ENCODE measurements around the gene AIRE. TPM values are rescaled to one million over a fixed set of nuclear protein-coding genes. Genes with fewer than 3 reads are reported as not detected.

Gene AIRE
- total RNA-seq, 1 donor from 2014 or later = not detected

- intact Hi-C loops (cut with micrococcal nuclease) = loop anchor here (2.0 to 10.0 kb wide), 3 partner anchors 151 to 489 kb away; partner anchors contain the start of gene LRRC3
- Mint-ChIP-seq H3K4me3 (peak overlapping the region; percentile 75), H3K4me1 (peaks cover 53% of the 10 kb centered on the region), H3K9me3 (no peaks in the 10 kb centered on the region), H3K27ac (peak overlapping the region; percentile 72), H3K27me3 (no peaks in the 10 kb centered on the region), H3K36me3 (ENCODE audit: low read depth) (peaks cover 20% of the 10 kb centered on the region)
- no peak for DNase-seq
- no peak for TF ChIP-seq CTCF (IDR thresholded peaks at IDR 0.05)
- no peak for ATAC-seq (ENCODE audit: low read depth)
- ChIA-PET CTCF (no interaction called here), POLR2A (interaction anchor here (0.6 to 1.4 kb wide), 3 partner anchors 12 to 42 kb away, joined by 3 to 8 read pairs (median 4); partner anchors contain the start of gene CFAP410)
Observed at GRCh38 chr21:44303490-44303981, 17.9 kb downstream of the AIRE start.

- DNase-seq (no peak), ATAC-seq (ENCODE audit: low read depth) (no peak)
- Mint-ChIP-seq H3K9me3 (no peaks in the 10 kb centered on the region), H3K4me1 (peaks cover 49% of the 10 kb centered on the region), H3K27ac (peak overlapping the region; percentile 72), H3K4me3 (no peak overlapping the region), H3K27me3 (no peaks in the 10 kb centered on the region), H3K36me3 (ENCODE audit: low read depth) (peaks cover 23% of the 10 kb centered on the region)
- TF ChIP-seq CTCF (IDR thresholded peaks at IDR 0.05) = no peak
- POLR2A ChIA-PET = interaction anchor here (0.6 kb wide), 1 partner anchor 42 kb away, joined by 3 read pairs; no protein-coding TSS in a partner anchor
- intact Hi-C loops (cut with micrococcal nuclease) = loop anchor here (10.0 kb wide), 2 partner anchors 151 to 489 kb away; partner anchors contain the start of gene LRRC3
- CTCF ChIA-PET = no interaction called here
Observed at GRCh38 chr21:44304011-44304616, 18.4 kb downstream of the AIRE start.

GRCh38 chr21:44304877-44305293, 19.2 kb downstream of the AIRE start:
- Mint-ChIP-seq H3K9me3 (no peaks in the 10 kb centered on the region), H3K27ac (peak overlapping the region; percentile 75)
- CTCF ChIA-PET = no interaction called here

GRCh38 chr21:44305691-44306090, 20.0 kb downstream of the AIRE start:
- POLR2A ChIA-PET = no interaction called here
- H3K4me1 Mint-ChIP-seq = peaks cover 43% of the 10 kb centered on the region
- intact Hi-C loops (cut with micrococcal nuclease) = loop anchor here (10.0 kb wide), 2 partner anchors 149 to 491 kb away; partner anchors contain the start of gene LRRC3
- TF ChIP-seq CTCF (IDR thresholded peaks at IDR 0.05) = no peak
- ATAC-seq (ENCODE audit: low read depth) = no peak
- H3K27ac Mint-ChIP-seq = no peak overlapping the region
- no peaks in the 10 kb centered on the region for H3K9me3 Mint-ChIP-seq
- H3K36me3 Mint-ChIP-seq (ENCODE audit: low read depth) = peaks cover 27% of the 10 kb centered on the region
- CTCF ChIA-PET = no interaction called here
- no peak overlapping the region for H3K4me3 Mint-ChIP-seq
- no peaks in the 10 kb centered on the region for H3K27me3 Mint-ChIP-seq
- DNase-seq = no peak

More at GRCh38 chr21:44304877-44305293, 19.2 kb downstream of the AIRE start:
- Mint-ChIP-seq H3K4me3 (no peak overlapping the region), H3K4me1 (peaks cover 45% of the 10 kb centered on the region), H3K36me3 (ENCODE audit: low read depth) (peaks cover 23% of the 10 kb centered on the region), H3K27me3 (no peaks in the 10 kb centered on the region)
- intact Hi-C loops (cut with micrococcal nuclease) = loop anchor here (10.0 kb wide), 2 partner anchors 150 to 490 kb away; partner anchors contain the start of gene LRRC3
- ATAC-seq (ENCODE audit: low read depth) (peak; percentile 59), DNase-seq (peak; percentile 46)
- TF ChIP-seq CTCF (IDR thresholded peaks at IDR 0.05) = no peak
- POLR2A ChIA-PET = no interaction called here

GRCh38 chr21:44306936-44307704, 21.4 kb downstream of the AIRE start:
- intact Hi-C loops (cut with micrococcal nuclease) = loop anchor here (10.0 kb wide), 2 partner anchors 148 to 492 kb away; partner anchors contain the start of gene LRRC3
- Mint-ChIP-seq H3K27ac (no peak overlapping the region), H3K4me3 (no peak overlapping the region), H3K36me3 (ENCODE audit: low read depth) (peaks cover 41% of the 10 kb centered on the region), H3K4me1 (peaks cover 29% of the 10 kb centered on the region), H3K27me3 (no peaks in the 10 kb centered on the region), H3K9me3 (no peaks in the 10 kb centered on the region)
- DNase-seq (no peak), ATAC-seq (ENCODE audit: low read depth) (no peak)
- ChIA-PET CTCF (no interaction called here), POLR2A (no interaction called here)
- TF ChIP-seq CTCF (IDR thresholded peaks at IDR 0.05) = no peak
